ENCODE data around the gene CDC25C. TPM values are rescaled to one million over a fixed set of nuclear protein-coding genes. Genes with fewer than 3 reads are reported as not detected.

Gene CDC25C
- total and polyA plus RNA-seq, 9 of the 15 experiments (the other 6 are each of a cell fraction or from before 2014, with no cell fraction given): 19.1 to 63.7 (median 31.9) TPM

DNA sequence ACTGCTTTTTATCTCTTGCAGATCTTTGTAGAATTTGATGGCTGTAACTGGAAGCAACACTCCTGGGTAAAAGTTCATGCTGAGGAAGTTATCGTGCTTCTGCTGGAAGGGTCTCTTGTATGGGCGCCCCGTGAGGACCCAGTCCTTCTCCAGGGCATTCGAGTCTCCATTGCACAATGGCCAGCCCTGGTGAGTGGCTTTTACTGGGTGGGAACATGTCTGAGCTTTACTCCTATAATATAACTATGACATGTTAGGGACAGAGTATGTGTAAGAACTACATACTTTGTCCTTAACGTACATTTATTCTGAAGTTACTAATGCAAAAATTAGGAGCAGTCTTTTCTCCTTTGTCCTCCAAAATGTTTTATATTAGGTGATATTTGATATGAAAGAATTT lies 41.0 kb upstream of the CDC25C start:
- no peak overlapping the region for H3K4me2 ChIP-seq (ENCODE audit: insufficient read depth, low read length)
- FAIRE-seq: no peak
- peaks cover 0 to 16% of the 10 kb centered on the region in 2 experiments; a peak in 4 of 5 replicates for H3K4me1 ChIP-seq (replicated peaks in 1 of 2; ENCODE audit: control insufficient read depth in 2 of 2, insufficient read depth in 2 of 2, low read length in 2 of 2)
- ChIA-PET POLR2A (interaction anchor here (0.7 to 1.2 kb wide), 2 partner anchors 14 to 24 kb away, joined by 3 read pairs; no protein-coding TSS in a partner anchor), CTCF (ENCODE audit: low intra/inter-chr PET ratio) (no interaction called here)
- H3K4me3 ChIP-seq: no peak overlapping the region
- H3K27me3 ChIP-seq (ENCODE audit: control insufficient read depth in 2 of 2, insufficient read depth in 2 of 2, low read length in 2 of 2): no peaks in the 10 kb centered on the region
- peaks cover 7% of the 10 kb centered on the region for H4K20me1 ChIP-seq (replicated peaks; ENCODE audit: control insufficient read depth, insufficient read depth, low read length)
- H3K36me3 ChIP-seq (ENCODE audit: control insufficient read depth, insufficient read depth, low read length): peaks cover 49% of the 10 kb centered on the region; the same call in 2 of the 3 replicates
- no peak for ATAC-seq
- TF ChIP-seq, protein P1, sequence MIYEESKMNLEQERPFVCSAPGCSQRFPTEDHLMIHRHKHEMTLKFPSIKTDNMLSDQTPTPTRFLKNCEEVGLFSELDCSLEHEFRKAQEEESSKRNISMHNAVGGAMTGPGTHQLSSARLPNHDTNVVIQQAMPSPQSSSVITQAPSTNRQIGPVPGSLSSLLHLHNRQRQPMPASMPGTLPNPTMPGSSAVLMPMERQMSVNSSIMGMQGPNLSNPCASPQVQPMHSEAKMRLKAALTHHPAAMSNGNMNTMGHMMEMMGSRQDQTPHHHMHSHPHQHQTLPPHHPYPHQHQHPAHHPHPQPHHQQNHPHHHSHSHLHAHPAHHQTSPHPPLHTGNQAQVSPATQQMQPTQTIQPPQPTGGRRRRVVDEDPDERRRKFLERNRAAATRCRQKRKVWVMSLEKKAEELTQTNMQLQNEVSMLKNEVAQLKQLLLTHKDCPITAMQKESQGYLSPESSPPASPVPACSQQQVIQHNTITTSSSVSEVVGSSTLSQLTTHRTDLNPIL (CRISPR knock-in tag; IDR thresholded peaks at IDR 0.05): no peak
- TF ChIP-seq FOXM1 (IDR thresholded peaks at IDR 0.05; ENCODE audit: low read depth): no peak
- no peak for TF ChIP-seq FOXM1 (CRISPR knock-in tag; IDR thresholded peaks at IDR 0.05; ENCODE audit: low read depth)
- TF ChIP-seq, protein P2, sequence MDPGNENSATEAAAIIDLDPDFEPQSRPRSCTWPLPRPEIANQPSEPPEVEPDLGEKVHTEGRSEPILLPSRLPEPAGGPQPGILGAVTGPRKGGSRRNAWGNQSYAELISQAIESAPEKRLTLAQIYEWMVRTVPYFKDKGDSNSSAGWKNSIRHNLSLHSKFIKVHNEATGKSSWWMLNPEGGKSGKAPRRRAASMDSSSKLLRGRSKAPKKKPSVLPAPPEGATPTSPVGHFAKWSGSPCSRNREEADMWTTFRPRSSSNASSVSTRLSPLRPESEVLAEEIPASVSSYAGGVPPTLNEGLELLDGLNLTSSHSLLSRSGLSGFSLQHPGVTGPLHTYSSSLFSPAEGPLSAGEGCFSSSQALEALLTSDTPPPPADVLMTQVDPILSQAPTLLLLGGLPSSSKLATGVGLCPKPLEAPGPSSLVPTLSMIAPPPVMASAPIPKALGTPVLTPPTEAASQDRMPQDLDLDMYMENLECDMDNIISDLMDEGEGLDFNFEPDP (CRISPR knock-in tag; IDR thresholded peaks at IDR 0.05): no peak
- no peak for TF ChIP-seq NEUROD1 (IDR thresholded peaks at IDR 0.05; ENCODE audit: borderline replicate concordance, low read depth, low read length, partially characterized antibody)
- no peak for TF ChIP-seq FOXP1 (CRISPR knock-in tag; IDR thresholded peaks at IDR 0.05)
- TF ChIP-seq PPARD (CRISPR knock-in tag; IDR thresholded peaks at IDR 0.05): no peak
- TF ChIP-seq, protein P3, sequence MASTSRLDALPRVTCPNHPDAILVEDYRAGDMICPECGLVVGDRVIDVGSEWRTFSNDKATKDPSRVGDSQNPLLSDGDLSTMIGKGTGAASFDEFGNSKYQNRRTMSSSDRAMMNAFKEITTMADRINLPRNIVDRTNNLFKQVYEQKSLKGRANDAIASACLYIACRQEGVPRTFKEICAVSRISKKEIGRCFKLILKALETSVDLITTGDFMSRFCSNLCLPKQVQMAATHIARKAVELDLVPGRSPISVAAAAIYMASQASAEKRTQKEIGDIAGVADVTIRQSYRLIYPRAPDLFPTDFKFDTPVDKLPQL (IDR thresholded peaks at IDR 0.05; ENCODE audit: extremely low read depth, insufficient read length): no peak
- no peak for TF ChIP-seq SIN3B (IDR thresholded peaks at IDR 0.05; ENCODE audit: low read depth)
- H2AFZ ChIP-seq (ENCODE audit: low read depth, low read length): no peak overlapping the region
- H3K9me3 ChIP-seq (replicated peaks; ENCODE audit: control insufficient read depth, insufficient read depth, low read depth, low read length): no peaks in the 10 kb centered on the region
- H3K9ac ChIP-seq (ENCODE audit: insufficient read depth in 1 of 2, low read depth in 2 of 2, low read length in 2 of 2): no peak overlapping the region
- no peaks in the 10 kb centered on the region for H3K9me1 ChIP-seq (ENCODE audit: control insufficient read depth, insufficient read depth, low read length)
- in situ Hi-C loops (cut with MboI) (no loop called here), intact Hi-C loops (cut with micrococcal nuclease) (no loop called here)
- H3K27ac ChIP-seq (ENCODE audit: extremely low read depth, low read depth, low read length): no peak overlapping the region
- H3K79me2 ChIP-seq (ENCODE audit: control insufficient read depth, insufficient read depth, low read length): peaks cover 50% of the 10 kb centered on the region
- DNase-seq (ENCODE audit: extremely low read depth in 1 of 4, low spot score in 3 of 4): no peak
- BruUV-seq (replicated peaks): no TSS peak
- WGBS (ENCODE audit: insufficient coverage, low coverage, missing lambda C conversion rate): 65% methylated on average over 5 of the region's 5 CpGs

Data from K562 (cell line).